GM19328 (cell line): ENCODE measurements around the gene KCNA1.
A peak's percentile ranks its signal among the peaks of the same experiment; 100 is the strongest.

Experiments
- ATAC-seq: cut with Tn5 transposase; IDR thresholded peaks from one replicate; pipeline ENCODE4 v1.9.1; 2021; ENCODE audit warnings: mild to moderate bottlenecking, moderate library complexity; ENCODE audit not compliant: unreplicated experiment

The KCNA1 gene

GRCh38 chr12:4910502-4911315 lies 1.0 kb downstream of the KCNA1 start:
- ATAC-seq, result no peak

DNA sequence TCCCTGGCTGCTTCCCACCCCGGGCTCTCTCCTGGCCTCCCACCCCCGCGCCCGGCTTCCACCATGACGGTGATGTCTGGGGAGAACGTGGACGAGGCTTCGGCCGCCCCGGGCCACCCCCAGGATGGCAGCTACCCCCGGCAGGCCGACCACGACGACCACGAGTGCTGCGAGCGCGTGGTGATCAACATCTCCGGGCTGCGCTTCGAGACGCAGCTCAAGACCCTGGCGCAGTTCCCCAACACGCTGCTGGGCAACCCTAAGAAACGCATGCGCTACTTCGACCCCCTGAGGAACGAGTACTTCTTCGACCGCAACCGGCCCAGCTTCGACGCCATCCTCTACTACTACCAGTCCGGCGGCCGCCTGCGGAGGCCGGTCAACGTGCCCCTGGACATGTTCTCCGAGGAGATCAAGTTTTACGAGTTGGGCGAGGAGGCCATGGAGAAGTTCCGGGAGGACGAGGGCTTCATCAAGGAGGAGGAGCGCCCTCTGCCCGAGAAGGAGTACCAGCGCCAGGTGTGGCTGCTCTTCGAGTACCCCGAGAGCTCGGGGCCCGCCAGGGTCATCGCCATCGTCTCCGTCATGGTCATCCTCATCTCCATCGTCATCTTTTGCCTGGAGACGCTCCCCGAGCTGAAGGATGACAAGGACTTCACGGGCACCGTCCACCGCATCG lies 1.8 kb downstream of the KCNA1 start:
- no peak for ATAC-seq

- no peak for ATAC-seq
Observed at GRCh38 chr12:4914720-4915119, 5.0 kb downstream of the KCNA1 start.

GRCh38 chr12:4915752-4916151 lies 6.0 kb downstream of the KCNA1 start:
- ATAC-seq, result no peak

DNA sequence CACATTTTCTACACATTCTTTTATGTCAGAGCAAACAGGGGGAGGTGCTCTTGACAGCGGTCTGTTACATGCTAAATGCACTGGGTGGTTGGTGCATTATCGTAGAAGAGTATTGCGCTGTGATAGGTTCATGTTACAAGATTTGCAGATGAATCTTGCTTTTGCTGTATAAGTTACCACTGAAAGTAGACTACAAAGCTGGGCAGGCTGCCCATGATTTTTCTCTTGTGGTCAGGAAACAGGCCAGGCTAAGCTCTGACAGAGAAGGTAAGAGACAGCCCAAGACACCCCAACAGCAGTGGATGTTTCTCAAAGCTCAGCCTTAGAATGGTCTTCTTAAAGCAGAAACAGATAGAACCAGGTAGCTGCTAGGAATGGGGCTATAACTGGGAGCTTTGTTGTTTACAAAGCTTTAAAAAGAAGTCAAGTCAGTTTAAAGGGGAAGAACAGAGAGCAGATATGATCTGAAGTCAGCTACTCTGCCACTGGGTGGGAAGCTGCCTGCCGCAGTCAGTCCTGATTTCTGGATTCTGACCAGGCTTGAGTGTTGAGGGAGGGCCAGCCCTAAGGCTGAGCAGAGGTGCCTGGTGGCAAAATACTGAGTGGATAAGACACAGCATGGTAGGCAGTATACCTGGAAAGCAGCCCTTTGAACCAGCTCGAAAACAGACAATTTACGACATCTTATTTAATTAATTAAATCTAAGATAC lies 9.4 kb downstream of the KCNA1 start:
- no peak for ATAC-seq

GRCh38 chr12:4932576-4932975 lies 22.9 kb downstream of the KCNA1 start:
- ATAC-seq, result no peak

DNA sequence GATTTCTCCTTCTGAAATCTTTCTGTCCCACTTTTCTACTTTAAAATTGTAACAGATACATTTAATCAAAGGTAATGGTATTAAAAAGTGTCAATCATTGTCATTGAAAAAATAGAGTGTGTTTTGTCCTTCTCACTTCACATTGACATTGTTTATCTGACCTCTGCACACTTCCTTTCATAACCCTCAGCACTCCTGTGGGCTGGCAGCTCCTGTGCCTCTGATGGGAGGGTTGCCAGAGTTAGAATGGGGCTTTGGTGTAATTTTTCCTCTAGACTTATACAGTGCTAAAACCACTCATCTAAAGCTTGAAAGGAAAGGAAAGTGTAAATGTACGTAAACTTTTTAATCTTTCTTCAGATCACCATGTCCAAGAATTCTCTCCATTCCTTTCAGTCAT lies 23.7 kb downstream of the KCNA1 start:
- no peak for ATAC-seq

- no peak for ATAC-seq
Observed at GRCh38 chr12:4934407-4935035, 24.8 kb downstream of the KCNA1 start.

DNA sequence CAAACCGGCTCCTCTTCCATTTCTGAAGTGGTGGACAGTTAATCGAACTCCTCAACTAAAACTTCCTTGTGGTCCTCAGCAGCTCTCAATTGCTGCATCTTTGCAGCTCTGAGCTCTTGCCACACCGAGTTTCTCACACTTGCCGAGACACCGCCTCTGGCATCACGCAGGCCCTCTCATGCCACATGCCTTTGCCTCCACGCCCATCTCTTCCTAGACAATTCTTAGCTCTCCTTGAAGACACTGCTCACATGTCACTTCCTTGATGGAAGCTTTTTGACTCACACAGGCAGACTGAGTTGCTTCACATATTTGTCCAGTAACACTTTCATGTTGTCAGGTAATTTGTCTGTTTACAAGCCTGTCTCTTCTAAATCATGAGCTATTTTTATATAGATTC lies 29.2 kb downstream of the KCNA1 start:
- no peak for ATAC-seq

DNA sequence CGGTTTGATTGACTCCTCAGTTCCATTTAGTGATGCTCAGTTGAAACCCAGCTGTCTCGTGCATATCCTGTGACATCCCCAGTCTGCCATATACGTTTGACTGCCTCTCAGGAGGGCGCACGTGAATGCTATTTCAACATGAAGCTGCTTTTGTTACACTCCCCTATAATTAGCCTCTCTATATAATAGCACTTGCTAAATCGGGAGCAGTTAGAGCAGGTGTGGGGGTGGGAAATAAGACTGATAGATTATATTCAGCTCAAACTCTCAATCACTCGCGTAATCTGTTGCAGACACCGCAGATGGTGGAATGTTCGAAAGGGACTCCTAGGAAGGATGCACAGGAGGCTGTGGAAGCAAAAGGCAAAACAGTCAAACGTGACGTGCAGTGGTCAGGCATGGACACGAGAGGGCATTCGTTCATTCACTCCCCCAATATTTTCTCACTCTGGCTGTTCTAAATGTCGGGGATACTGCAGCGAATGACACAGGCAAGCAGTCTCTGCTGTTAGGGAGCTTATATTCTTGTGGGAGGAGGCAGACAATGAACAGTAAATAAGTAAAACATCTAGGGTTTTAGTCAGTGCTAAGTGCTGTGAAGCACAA lies 29.8 kb downstream of the KCNA1 start:
- no peak for ATAC-seq

DNA sequence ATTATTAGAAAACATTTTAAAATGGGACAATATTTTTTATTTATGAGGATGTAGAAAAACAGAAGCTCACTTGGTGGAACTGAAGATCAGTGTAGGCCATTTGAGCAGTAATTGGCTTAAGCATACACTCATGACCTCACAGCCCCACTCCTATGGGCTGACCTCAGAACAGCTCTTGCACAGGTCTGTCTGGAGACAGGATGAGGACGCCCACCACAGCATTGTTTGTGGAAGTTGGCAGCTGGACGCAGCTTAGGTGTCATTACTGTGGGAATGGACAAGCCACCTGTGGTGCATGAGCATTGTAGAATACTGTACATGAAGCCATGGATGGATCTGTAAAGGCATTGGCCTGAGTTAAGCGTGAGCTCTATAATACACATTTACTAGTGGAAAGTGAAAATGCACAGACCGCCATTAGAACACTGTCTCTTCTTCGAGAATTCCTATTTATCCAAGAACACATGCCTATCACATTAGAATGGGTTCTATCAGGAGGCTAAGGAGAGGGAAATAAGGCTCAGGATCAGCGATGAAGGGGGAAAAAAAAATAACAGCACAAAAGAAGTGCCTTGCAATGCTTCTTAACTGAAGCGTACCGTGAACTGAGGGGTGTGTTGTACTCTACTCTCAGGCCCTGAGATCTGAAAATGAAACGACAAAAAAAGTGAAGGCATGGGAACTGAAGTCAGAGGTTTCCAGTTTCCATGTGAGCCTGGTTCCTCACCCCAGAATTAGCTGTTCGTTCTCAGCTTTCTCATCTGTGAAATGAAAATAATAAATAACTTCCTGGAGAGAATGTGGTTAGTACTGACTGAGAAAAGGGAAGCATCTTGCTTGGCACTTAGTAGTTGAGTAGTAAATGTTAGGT lies 33.6 kb downstream of the KCNA1 start:
- peak; percentile 75 for ATAC-seq

DNA sequence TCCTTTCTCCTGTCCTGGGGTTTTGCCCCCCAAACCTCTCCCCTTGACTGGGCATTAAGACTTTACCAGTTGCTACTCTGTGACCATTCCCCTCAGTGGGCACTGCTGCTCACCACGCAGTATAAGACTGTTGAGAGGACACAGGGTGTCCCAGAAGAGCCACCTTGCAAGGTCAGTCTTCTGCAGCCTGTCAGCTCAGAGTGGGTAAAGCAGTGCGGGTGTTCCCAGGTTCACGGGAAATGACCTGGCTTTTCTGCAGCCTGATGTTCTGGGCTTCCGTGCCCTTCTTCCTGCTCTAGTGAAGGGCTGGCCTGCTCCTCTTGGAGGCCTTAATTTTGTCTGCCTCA lies 34.2 kb downstream of the KCNA1 start:
- ATAC-seq, result no peak

- ATAC-seq, result no peak
Observed at GRCh38 chr12:4947253-4947652, 37.5 kb downstream of the KCNA1 start.

GRCh38 chr12:4951083-4951482 lies 41.4 kb downstream of the KCNA1 start:
- no peak for ATAC-seq

- ATAC-seq, result no peak
Observed at GRCh38 chr12:4951601-4952000, 41.9 kb downstream of the KCNA1 start.

GRCh38 chr12:4954621-4955354 lies 45.1 kb downstream of the KCNA1 start:
- ATAC-seq, result no peak

DNA sequence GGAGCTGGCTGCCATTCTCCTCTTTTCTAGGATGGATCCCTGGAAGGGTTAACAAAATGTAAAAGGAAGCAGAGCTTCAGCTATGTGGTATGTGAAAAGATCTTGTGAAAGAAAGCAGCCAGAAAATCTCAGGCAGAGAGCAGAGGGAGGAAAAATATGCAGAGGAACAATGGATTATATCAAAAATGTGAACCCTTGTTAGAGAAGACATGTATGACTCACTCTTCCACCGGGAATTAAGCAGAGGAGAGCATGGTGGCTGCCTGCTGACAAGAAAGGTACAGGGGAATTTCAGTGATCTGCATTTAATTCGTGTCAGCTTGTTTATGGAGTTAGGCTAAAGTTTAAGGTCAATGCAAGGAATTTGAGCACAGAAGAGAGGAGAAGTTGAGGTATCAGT lies 46.3 kb downstream of the KCNA1 start:
- no peak for ATAC-seq

GRCh38 chr12:4956968-4957367 lies 47.3 kb downstream of the KCNA1 start:
- ATAC-seq, result no peak

DNA sequence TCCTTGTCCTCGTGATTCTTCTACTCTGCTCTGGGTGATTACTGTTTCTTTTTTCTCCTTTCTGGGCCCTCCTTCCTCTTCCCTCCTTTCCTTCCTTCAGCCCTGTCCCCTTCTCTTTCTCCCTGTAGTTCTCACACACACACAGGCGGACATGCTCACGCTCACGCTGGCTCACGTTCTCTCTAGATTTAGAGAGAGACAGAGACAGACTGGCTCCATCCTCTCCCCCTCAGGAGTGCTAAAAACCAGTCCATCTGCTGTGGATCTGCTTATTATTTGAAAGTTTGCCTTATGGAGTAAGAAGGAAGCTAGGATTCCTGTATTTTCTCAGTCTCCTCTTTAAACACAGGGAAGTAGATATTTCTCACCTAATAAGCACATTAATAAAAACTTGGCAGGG lies 48.1 kb downstream of the KCNA1 start:
- no peak for ATAC-seq
